H9 (cell line): ENCODE data around the gene ZNF275. TPM values are rescaled to one million over a fixed set of nuclear protein-coding genes. Genes with fewer than 3 reads are reported as not detected.
"Not testable (repeated sequence)": the region's sequence is repeated elsewhere in the genome, so short reads cannot be mapped to it uniquely, and the experiment has no call there.

Experiments
- DNase-seq: peaks from one replicate; pipeline ENCODE4 v3.0.0-alpha.2; 2017
- H2AFZ ChIP-seq: one replicate; pipeline ENCODE4 v1.6.1; 2013; ENCODE audit warnings: mild to moderate bottlenecking, low read length, control low read depth, moderate library complexity
- H2AK5ac ChIP-seq: 2 replicates; pipeline ENCODE4 v1.6.1; 2013; ENCODE audit warnings: low read length, control low read depth, mixed read lengths; ENCODE audit not compliant: insufficient read length
- H2BK120ac ChIP-seq: one replicate; pipeline ENCODE4 v1.6.1; 2013; ENCODE audit warnings: low read depth, mild to moderate bottlenecking, low read length, control low read depth, inconsistent platforms; ENCODE audit not compliant: poor library complexity, severe bottlenecking
- H2BK12ac ChIP-seq: 2 replicates; pipeline ENCODE4 v1.6.1; 2013; ENCODE audit warnings: low read length, control low read depth, mixed read lengths, low read depth; ENCODE audit not compliant: insufficient read length
- H2BK15ac ChIP-seq: 2 replicates; pipeline ENCODE4 v1.6.1; 2013; ENCODE audit warnings: low read depth, low read length, control low read depth
- H2BK20ac ChIP-seq: one replicate; pipeline ENCODE4 v1.6.1; 2013; ENCODE audit warnings: low read depth, mild to moderate bottlenecking, low read length, control low read depth, inconsistent platforms; ENCODE audit not compliant: poor library complexity, severe bottlenecking
- H2BK5ac ChIP-seq: 2 replicates; pipeline ENCODE4 v1.6.1; 2013; ENCODE audit warnings: low read length, control low read depth, mixed read lengths; ENCODE audit not compliant: insufficient read length
- H3K14ac ChIP-seq: 2 replicates; pipeline ENCODE4 v1.6.1; 2013; ENCODE audit warnings: low read length, control low read depth; ENCODE audit not compliant: insufficient read depth
- H3K18ac ChIP-seq: 2 replicates; pipeline ENCODE4 v1.6.1; 2013; ENCODE audit warnings: low read depth, mild to moderate bottlenecking, mixed read lengths, low read length, control low read depth; ENCODE audit not compliant: insufficient read length
- H3K23ac ChIP-seq: 2 replicates; pipeline ENCODE4 v1.6.1; 2013; ENCODE audit warnings: low read length, control low read depth, mixed read lengths, low read depth; ENCODE audit not compliant: insufficient read length
- H3K23me2 ChIP-seq: 2 replicates; pipeline ENCODE4 v1.6.1; 2013; ENCODE audit warnings: low read depth, mild to moderate bottlenecking, mixed read lengths, low read length, control low read depth; ENCODE audit not compliant: insufficient read length, poor library complexity, severe bottlenecking
- H3K27ac ChIP-seq: 2 replicates; pipeline ENCODE4 v1.5.1; 2013; ENCODE audit warnings: low read length, control low read depth, mixed read lengths, low read depth; ENCODE audit not compliant: insufficient read length
- H3K27me3 ChIP-seq: 2 replicates; pipeline ENCODE4 v1.6.1; 2013; ENCODE audit warnings: low read length, control low read depth, inconsistent platforms; ENCODE audit not compliant: insufficient read depth
- H3K4ac ChIP-seq: 2 replicates; pipeline ENCODE4 v1.6.1; 2013; ENCODE audit warnings: low read depth, mild to moderate bottlenecking, control low read depth, inconsistent platforms, low read length, moderate library complexity
- H3K4me1 ChIP-seq: 2 replicates; pipeline ENCODE4 v1.6.1; 2013; ENCODE audit warnings: low read length, control low read depth, inconsistent platforms; ENCODE audit not compliant: insufficient read depth
- H3K4me2 ChIP-seq: 2 replicates; pipeline ENCODE4 v1.6.1; 2013; ENCODE audit warnings: low read length, control low read depth, mixed read lengths; ENCODE audit not compliant: insufficient read length, insufficient read depth
- H3K56ac ChIP-seq: 2 replicates; pipeline ENCODE4 v1.6.1; 2013; ENCODE audit warnings: low read depth, mild to moderate bottlenecking, mixed read lengths, low read length, control low read depth; ENCODE audit not compliant: insufficient read length
- H3K79me1 ChIP-seq: 2 replicates; pipeline ENCODE4 v1.6.1; 2013; ENCODE audit warnings: low read depth, mild to moderate bottlenecking, moderate library complexity, low read length, control low read depth, inconsistent platforms; ENCODE audit not compliant: insufficient read depth, poor library complexity, severe bottlenecking
- H3K79me2 ChIP-seq: 2 replicates; pipeline ENCODE4 v1.6.1; 2013; ENCODE audit warnings: low read length, control low read depth, inconsistent platforms; ENCODE audit not compliant: insufficient read depth
- H3K9ac ChIP-seq: 2 replicates; pipeline ENCODE4 v1.6.1; 2013; ENCODE audit warnings: low read length, control low read depth, mixed read lengths; ENCODE audit not compliant: insufficient read length; ENCODE audit errors: extremely low read depth
- H3K9me3 ChIP-seq: one replicate; pipeline ENCODE4 v1.6.1; 2013; ENCODE audit warnings: low read depth, low read length, inconsistent platforms; ENCODE audit not compliant: control insufficient read depth
- H3T11ph ChIP-seq: one replicate; pipeline ENCODE4 v1.6.1; 2013; ENCODE audit warnings: mild to moderate bottlenecking, low read length, control low read depth, inconsistent platforms
- H4K20me1 ChIP-seq: one replicate; pipeline ENCODE4 v1.6.1; 2013; ENCODE audit not compliant: control insufficient read depth, insufficient read length, insufficient read depth
- H4K5ac ChIP-seq: 2 replicates; pipeline ENCODE4 v1.6.1; 2013; ENCODE audit warnings: low read depth, mild to moderate bottlenecking, mixed read lengths, low read length, control low read depth; ENCODE audit not compliant: insufficient read length
- H4K8ac ChIP-seq: replicated peaks from 2 replicates; pipeline ENCODE4 v1.6.1; 2013; ENCODE audit warnings: low read length, control low read depth, mixed read lengths, low read depth; ENCODE audit not compliant: insufficient read length
- H4K91ac ChIP-seq: 2 replicates; pipeline ENCODE4 v1.6.1; 2013; ENCODE audit warnings: low read depth, mild to moderate bottlenecking, moderate library complexity, mixed read lengths, low read length, control low read depth; ENCODE audit not compliant: insufficient read length
- H3K27ac Mint-ChIP-seq, 3 experiments: 2 replicates in 2 of 3; 3 replicates in 1 of 3; pipeline ENCODE4 v1.8.0; 2020 to 2021; ENCODE audit warnings: mixed read lengths in 3 of 3, mild to moderate bottlenecking in 1 of 3, moderate library complexity in 1 of 3
- H3K27me3 Mint-ChIP-seq: 2 replicates; pipeline ENCODE4 v1.8.0; 2021; ENCODE audit warnings: low read depth, mild to moderate bottlenecking, moderate library complexity, mixed read lengths
- H3K36me3 Mint-ChIP-seq, 3 experiments: 2 replicates in 2 of 3; 3 replicates in 1 of 3; pipeline ENCODE4 v1.8.0; 2020 to 2021; ENCODE audit warnings: low read depth in 3 of 3, mixed read lengths in 3 of 3; ENCODE audit not compliant: insufficient read depth in 1 of 3
- H3K4me1 Mint-ChIP-seq, 2 experiments: 2 replicates each; pipeline ENCODE4 v1.8.0; 2020; ENCODE audit warnings: mixed read lengths in 2 of 2
- H3K4me3 Mint-ChIP-seq, 2 experiments: 2 replicates in 1 of 2; 3 replicates in 1 of 2; pipeline ENCODE4 v1.8.0; 2020 to 2021; ENCODE audit warnings: mild to moderate bottlenecking in 2 of 2, mixed read lengths in 2 of 2, moderate library complexity in 1 of 2
- H3K9me3 Mint-ChIP-seq, 2 experiments: 2 replicates in 1 of 2; 3 replicates in 1 of 2; pipeline ENCODE4 v1.8.0; 2020; ENCODE audit warnings: mild to moderate bottlenecking in 2 of 2, mixed read lengths in 2 of 2, moderate library complexity in 1 of 2
- WGBS: extraction: QIAGEN DNeasy Blood & Tissue Kit; methylation state at CpG from one replicate; pipeline ENCODE4 v1.1.7; 2013; ENCODE audit warnings: missing lambda C conversion rate, low lambda C conversion rate, mixed read lengths; ENCODE audit not compliant: insufficient read length; ENCODE audit errors: extremely low coverage; 5-methylcytosine and 5-hydroxymethylcytosine counted together
- total RNA-seq: library from RNA; stranded (reverse); gene quantifications from 2 replicates; pipeline ENCODE4 v1.2.1, GENCODE V29; 2021
- TF ChIP-seq, protein P1 (sequence below): fragments of 200-600 bp; sonication (generic); conservative IDR thresholded peaks from 3 replicates; pipeline ENCODE4 v1.8.0; 2021; ENCODE audit warnings: antibody characterized with exemption, mild to moderate bottlenecking

The ZNF275 gene
- total RNA-seq, 1 experiment from 2014 or later: 11.8 TPM

DNA sequence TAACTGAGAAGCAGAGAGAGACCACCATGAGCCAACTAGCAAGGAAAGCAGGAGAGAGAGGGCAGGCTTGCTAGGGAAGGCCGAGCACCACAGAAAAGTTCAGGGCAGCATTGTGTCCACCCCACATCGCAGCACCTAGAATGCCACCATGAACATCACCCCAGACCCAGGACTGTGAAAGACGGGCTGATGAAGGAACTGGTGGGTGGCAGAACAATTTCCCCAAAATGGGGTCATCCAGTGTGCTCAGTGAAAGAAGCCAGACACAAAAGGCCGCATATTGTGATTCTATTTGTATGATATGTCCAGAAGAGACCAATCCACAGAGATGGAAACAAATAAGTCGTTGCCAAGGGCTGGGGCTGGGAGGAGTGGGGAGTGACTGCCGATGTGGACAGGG, 50.4 kb downstream of the ZNF275 start:
- Mint-ChIP-seq H3K4me3 (no peak overlapping the region), H3K4me1 (peaks cover 0 to under 1% of the 10 kb centered on the region in 2 experiments; a peak in 1 of 4 replicates), H3K36me3 (peaks cover 0 to 2% (median 0%) of the 10 kb centered on the region in 3 experiments; a peak in 1 of 7 replicates), H3K27ac (no peak overlapping the region), H3K27me3 (peaks cover 3% of the 10 kb centered on the region), H3K9me3 (peaks cover 31 to 37% of the 10 kb centered on the region in 2 experiments)
- Histone ChIP-seq H4K20me1 (no peaks in the 10 kb centered on the region), H4K8ac (no peak overlapping the region), H3K27ac (no peak overlapping the region), H3K18ac (no peak overlapping the region), H2AFZ (no peak overlapping the region), H2BK12ac (no peak overlapping the region), H3K23me2 (no peaks in the 10 kb centered on the region), H2AK5ac (no peak overlapping the region), H2BK5ac (no peak overlapping the region), H2BK120ac (no peak overlapping the region), H3K79me1 (no peaks in the 10 kb centered on the region), H3K9me3 (peaks cover 57% of the 10 kb centered on the region), H2BK20ac (no peak overlapping the region), H3K4me2 (no peak overlapping the region), H4K91ac (no peak overlapping the region), H3K14ac (no peak overlapping the region), H3K79me2 (no peaks in the 10 kb centered on the region), H3K4me1 (no peaks in the 10 kb centered on the region), H4K5ac (no peak overlapping the region), H2BK15ac (no peak overlapping the region), H3K27me3 (no peaks in the 10 kb centered on the region), H3K4ac (no peak overlapping the region), H3K23ac (no peak overlapping the region), H3T11ph (no peak overlapping the region), H3K56ac (no peak overlapping the region), H3K9ac (no peak overlapping the region)
- no peak for DNase-seq
- WGBS: no CpG with 5 or more reads among the region's 6 CpGs
- TF ChIP-seq, protein P1, sequence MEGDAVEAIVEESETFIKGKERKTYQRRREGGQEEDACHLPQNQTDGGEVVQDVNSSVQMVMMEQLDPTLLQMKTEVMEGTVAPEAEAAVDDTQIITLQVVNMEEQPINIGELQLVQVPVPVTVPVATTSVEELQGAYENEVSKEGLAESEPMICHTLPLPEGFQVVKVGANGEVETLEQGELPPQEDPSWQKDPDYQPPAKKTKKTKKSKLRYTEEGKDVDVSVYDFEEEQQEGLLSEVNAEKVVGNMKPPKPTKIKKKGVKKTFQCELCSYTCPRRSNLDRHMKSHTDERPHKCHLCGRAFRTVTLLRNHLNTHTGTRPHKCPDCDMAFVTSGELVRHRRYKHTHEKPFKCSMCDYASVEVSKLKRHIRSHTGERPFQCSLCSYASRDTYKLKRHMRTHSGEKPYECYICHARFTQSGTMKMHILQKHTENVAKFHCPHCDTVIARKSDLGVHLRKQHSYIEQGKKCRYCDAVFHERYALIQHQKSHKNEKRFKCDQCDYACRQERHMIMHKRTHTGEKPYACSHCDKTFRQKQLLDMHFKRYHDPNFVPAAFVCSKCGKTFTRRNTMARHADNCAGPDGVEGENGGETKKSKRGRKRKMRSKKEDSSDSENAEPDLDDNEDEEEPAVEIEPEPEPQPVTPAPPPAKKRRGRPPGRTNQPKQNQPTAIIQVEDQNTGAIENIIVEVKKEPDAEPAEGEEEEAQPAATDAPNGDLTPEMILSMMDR: no peak

DNA sequence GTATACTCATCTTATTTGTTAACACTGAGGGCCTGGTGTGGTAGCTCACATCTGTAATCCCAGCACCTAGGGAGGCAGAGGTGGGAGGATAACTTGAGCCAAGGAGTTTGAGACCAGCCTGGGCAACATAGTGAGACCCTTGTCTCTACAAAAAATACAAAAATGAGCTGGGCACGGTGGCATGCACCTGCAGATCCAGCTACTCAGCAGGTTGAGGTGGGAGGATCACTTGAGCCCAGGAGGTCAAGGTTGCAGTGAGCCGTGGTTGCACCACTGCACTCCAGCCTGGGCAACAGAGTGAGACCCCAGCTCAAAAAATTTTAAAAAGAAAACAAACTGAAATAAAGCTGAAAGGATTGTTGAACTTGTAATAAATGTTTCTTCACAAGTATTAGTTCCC, 51.0 kb downstream of the ZNF275 start:
- not testable (repeated sequence) for H3K23me2 ChIP-seq, H4K8ac ChIP-seq, H3K4me1 ChIP-seq, H3K27me3 Mint-ChIP-seq, H3K9ac ChIP-seq, H2BK12ac ChIP-seq, H3K23ac ChIP-seq, H2BK5ac ChIP-seq, H3K4me2 ChIP-seq, H3K27ac Mint-ChIP-seq, H2AFZ ChIP-seq, H3K36me3 Mint-ChIP-seq, H3K14ac ChIP-seq, H2BK15ac ChIP-seq, H3T11ph ChIP-seq, H4K5ac ChIP-seq, H4K91ac ChIP-seq, H3K56ac ChIP-seq, H3K4ac ChIP-seq, H3K79me2 ChIP-seq, H2BK120ac ChIP-seq, H3K18ac ChIP-seq, H3K27me3 ChIP-seq, H2BK20ac ChIP-seq, H2AK5ac ChIP-seq, H3K79me1 ChIP-seq, H3K27ac ChIP-seq, H4K20me1 ChIP-seq, H3K4me1 Mint-ChIP-seq, H3K4me3 Mint-ChIP-seq, DNase-seq
- peaks cover 57% of the 10 kb centered on the region for H3K9me3 ChIP-seq
- H3K9me3 Mint-ChIP-seq: peaks cover 29 to 32% of the 10 kb centered on the region in 2 experiments
- no CpG with 5 or more reads among the region's 2 CpGs for WGBS
